MM.1S (cell line): ENCODE results near the gene DPYSL5.

Experiments used
- DNase-seq: peaks from one replicate; pipeline ENCODE4 v3.0.0-alpha.2; 2015
- H2AFZ ChIP-seq: fragments of 300-600 bp; sonication (generic); 2 replicates; pipeline ENCODE4 v1.6.0; 2016; ENCODE audit warnings: antibody characterized with exemption, low read length
- H3F3A ChIP-seq: fragments of 300-600 bp; sonication (generic); 2 replicates; pipeline ENCODE4 v1.6.1; 2016; ENCODE audit warnings: mild to moderate bottlenecking, antibody characterized with exemption, low read length, moderate library complexity, mixed read lengths; ENCODE audit not compliant: insufficient read depth
- H3K27ac ChIP-seq: fragments of 300-600 bp; sonication (generic); 2 replicates; pipeline ENCODE4 v1.5.1; 2016; ENCODE audit warnings: mild to moderate bottlenecking, low read length
- H3K27me3 ChIP-seq: fragments of 300-600 bp; sonication (generic); replicated peaks from 2 replicates; pipeline ENCODE4 v1.6.0; 2016; ENCODE audit warnings: low read length; ENCODE audit not compliant: insufficient read depth
- H3K36me3 ChIP-seq: fragments of 300-600 bp; sonication (generic); replicated peaks from 2 replicates; pipeline ENCODE4 v1.6.1; 2016; ENCODE audit warnings: mild to moderate bottlenecking, low read length, mixed read lengths; ENCODE audit not compliant: insufficient read depth
- H3K4me1 ChIP-seq: fragments of 300-600 bp; sonication (generic); 2 replicates; pipeline ENCODE4 v1.6.1; 2016; ENCODE audit warnings: low read length, mixed read lengths
- H3K4me2 ChIP-seq: fragments of 300-600 bp; sonication (generic); 2 replicates; pipeline ENCODE4 v1.6.0; 2016; ENCODE audit warnings: low read depth, low read length
- H3K4me3 ChIP-seq: fragments of 300-600 bp; sonication (generic); 2 replicates; pipeline ENCODE4 v1.5.1; 2016; ENCODE audit warnings: low read length, mixed read lengths
- H3K79me2 ChIP-seq: fragments of 300-600 bp; sonication (generic); 2 replicates; pipeline ENCODE4 v1.6.1; 2016; ENCODE audit warnings: mixed run types, low read length, mixed read lengths
- H3K9ac ChIP-seq: fragments of 300-600 bp; sonication (generic); 2 replicates; pipeline ENCODE4 v1.6.1; 2016; ENCODE audit warnings: low read length, mixed read lengths
- H3K9me2 ChIP-seq: fragments of 300-600 bp; sonication (generic); replicated peaks from 2 replicates; pipeline ENCODE4 v1.6.1; 2016; ENCODE audit warnings: mild to moderate bottlenecking, low read length, mixed read lengths; ENCODE audit not compliant: insufficient read depth
- H3K9me3 ChIP-seq: fragments of 300-600 bp; sonication (generic); replicated peaks from 2 replicates; pipeline ENCODE4 v1.6.1; 2016; ENCODE audit warnings: mild to moderate bottlenecking, low read length, mixed read lengths; ENCODE audit not compliant: insufficient read depth
- H4K20me1 ChIP-seq: fragments of 300-600 bp; sonication (generic); 2 replicates; pipeline ENCODE4 v1.6.1; 2016; ENCODE audit warnings: mild to moderate bottlenecking, low read length, moderate library complexity, mixed read lengths; ENCODE audit not compliant: insufficient read depth
- EZH2 ChIP-seq: fragments of 300-600 bp; sonication (generic); optimal IDR thresholded peaks from 2 replicates; pipeline ENCODE3; 2017; ENCODE audit warnings: low read depth, mild to moderate bottlenecking, antibody characterized with exemption, low read length, mixed read lengths
- EZH2phosphoT487 ChIP-seq: fragments of 300-600 bp; sonication (generic); IDR thresholded peaks from 2 replicates; pipeline ENCODE4 v1.6.1; 2018; ENCODE audit warnings: antibody characterized with exemption, low read length
- TF ChIP-seq, protein P1 (sequence below): fragments of 300-600 bp; sonication (generic); IDR thresholded peaks from 2 replicates; pipeline ENCODE4 v1.5.1; 2016; ENCODE audit warnings: antibody characterized with exemption, low read length, mixed read lengths

Gene DPYSL5

DNA sequence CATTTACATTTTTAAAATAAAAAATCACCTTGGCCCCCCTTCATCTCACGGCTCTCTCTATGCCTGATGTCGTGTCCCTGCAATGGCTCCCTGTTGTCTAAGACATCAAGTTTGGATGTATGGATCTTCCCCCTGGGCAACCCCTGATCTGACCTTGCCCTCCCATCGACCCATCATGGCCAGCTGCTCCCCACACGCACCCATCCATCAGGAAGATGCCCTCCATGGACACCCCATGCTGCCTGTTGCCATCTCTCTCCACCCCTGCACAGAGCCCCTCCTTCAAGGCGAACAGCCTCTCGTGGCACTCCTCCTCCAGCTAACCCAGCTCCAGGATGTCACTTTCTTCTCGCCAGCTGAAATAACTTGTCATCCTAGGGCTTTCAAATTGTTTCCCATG is 59.5 kb downstream of the DPYSL5 start:
- H3K9me2 ChIP-seq = no peaks in the 10 kb centered on the region
- no peaks in the 10 kb centered on the region for H3K27me3 ChIP-seq

DNA sequence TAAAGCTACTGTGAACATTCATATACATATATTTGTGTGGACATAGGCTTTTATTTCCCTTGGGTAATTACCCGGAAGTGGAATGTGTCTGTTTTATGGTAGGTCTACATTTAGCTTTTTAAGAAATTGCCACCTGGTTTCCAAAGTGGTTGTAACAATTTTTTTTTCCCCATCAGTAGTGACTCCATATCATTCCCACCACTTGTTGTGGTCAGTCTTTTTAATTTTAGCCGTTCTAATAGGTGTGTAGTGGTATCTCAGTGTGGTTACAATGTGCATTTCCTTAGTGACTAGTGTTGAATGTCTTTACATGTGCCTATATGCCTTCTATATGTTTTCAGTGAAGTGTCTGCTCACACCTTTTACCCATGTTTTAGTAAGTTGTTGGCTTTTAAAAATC is 62.2 kb downstream of the DPYSL5 start:
- no peak for DNase-seq
- TF ChIP-seq EZH2phosphoT487 (no peak), EZH2 (no peak)
- TF ChIP-seq, protein P1, sequence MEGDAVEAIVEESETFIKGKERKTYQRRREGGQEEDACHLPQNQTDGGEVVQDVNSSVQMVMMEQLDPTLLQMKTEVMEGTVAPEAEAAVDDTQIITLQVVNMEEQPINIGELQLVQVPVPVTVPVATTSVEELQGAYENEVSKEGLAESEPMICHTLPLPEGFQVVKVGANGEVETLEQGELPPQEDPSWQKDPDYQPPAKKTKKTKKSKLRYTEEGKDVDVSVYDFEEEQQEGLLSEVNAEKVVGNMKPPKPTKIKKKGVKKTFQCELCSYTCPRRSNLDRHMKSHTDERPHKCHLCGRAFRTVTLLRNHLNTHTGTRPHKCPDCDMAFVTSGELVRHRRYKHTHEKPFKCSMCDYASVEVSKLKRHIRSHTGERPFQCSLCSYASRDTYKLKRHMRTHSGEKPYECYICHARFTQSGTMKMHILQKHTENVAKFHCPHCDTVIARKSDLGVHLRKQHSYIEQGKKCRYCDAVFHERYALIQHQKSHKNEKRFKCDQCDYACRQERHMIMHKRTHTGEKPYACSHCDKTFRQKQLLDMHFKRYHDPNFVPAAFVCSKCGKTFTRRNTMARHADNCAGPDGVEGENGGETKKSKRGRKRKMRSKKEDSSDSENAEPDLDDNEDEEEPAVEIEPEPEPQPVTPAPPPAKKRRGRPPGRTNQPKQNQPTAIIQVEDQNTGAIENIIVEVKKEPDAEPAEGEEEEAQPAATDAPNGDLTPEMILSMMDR = no peak
- no peak overlapping the region for H3K27ac ChIP-seq
- no peaks in the 10 kb centered on the region for H3K9me3 ChIP-seq
- H3K36me3 ChIP-seq = no peaks in the 10 kb centered on the region
- H3K4me1 ChIP-seq = no peaks in the 10 kb centered on the region
- H3K9ac ChIP-seq = no peak overlapping the region
- no peak overlapping the region for H2AFZ ChIP-seq
- H3K9me2 ChIP-seq = no peaks in the 10 kb centered on the region
- H3K79me2 ChIP-seq = no peaks in the 10 kb centered on the region
- H3K4me2 ChIP-seq = no peak overlapping the region
- no peaks in the 10 kb centered on the region for H4K20me1 ChIP-seq
- peaks cover 3% of the 10 kb centered on the region; the same call in 1 of the 2 replicates for H3K27me3 ChIP-seq
- no peak overlapping the region for H3K4me3 ChIP-seq
- H3F3A ChIP-seq = no peaks in the 10 kb centered on the region

More for the DNA sequence above, 59.5 kb downstream of the DPYSL5 start:
- H3K9me3 ChIP-seq = no peaks in the 10 kb centered on the region
- H3F3A ChIP-seq = no peaks in the 10 kb centered on the region
- TF ChIP-seq EZH2 (no peak), EZH2phosphoT487 (no peak)
- TF ChIP-seq, protein P1 = no peak
- H2AFZ ChIP-seq = no peak overlapping the region
- H3K4me1 ChIP-seq = no peaks in the 10 kb centered on the region
- no peak for DNase-seq
- H3K27ac ChIP-seq = no peak overlapping the region
- no peak overlapping the region for H3K4me2 ChIP-seq
- no peaks in the 10 kb centered on the region for H3K79me2 ChIP-seq
- no peaks in the 10 kb centered on the region for H4K20me1 ChIP-seq
- no peak overlapping the region for H3K4me3 ChIP-seq
- H3K9ac ChIP-seq = no peak overlapping the region
- H3K36me3 ChIP-seq = no peaks in the 10 kb centered on the region

DNA sequence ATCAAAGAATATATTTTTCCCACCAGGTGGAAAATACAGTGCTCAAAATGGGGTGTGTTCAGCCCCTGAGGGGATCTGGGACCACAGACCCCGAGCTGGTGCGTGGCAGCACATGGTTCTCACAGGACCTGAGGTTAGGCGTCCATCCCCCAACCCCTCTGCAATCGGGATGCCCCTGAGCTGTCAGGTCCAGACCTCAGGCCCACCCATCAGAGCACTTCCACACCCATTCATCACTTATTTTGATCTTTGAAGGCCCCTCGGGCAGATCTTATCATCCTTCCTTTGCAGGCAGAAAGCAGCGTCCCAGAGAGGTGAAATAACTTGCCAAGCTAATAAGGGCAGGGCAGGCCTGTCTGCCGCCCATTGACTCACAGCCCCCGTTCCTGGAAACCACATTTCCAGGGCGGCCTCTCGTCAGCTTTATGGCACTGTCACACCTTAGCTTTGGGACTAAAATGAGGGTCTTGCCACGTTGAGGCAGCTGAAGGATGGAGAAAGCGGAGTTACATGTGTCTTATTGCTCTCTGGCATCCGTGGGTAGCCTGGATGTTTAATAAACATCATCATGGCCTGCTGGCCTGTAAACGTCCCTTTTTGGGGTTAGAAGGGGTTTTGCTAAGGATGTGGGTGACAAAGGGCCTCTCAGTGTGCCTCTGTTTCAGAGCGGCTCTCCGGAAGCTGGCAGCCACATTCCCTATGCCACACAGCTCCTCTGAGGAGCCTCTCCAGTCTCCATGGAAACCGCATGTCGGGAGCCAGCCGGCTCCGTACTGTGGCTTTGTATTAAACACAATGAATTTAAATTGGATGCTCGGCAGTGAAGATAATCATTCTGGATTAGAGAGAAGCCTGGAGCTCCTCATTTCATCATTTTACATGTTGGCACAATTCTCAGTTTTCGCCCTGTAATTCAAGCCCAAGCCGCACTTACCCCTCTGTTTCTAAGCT is 64.3 kb downstream of the DPYSL5 start:
- no peaks in the 10 kb centered on the region for H3K4me1 ChIP-seq
- no peaks in the 10 kb centered on the region for H3F3A ChIP-seq
- TF ChIP-seq EZH2 (no peak), EZH2phosphoT487 (no peak)
- TF ChIP-seq, protein P1 = no peak
- H4K20me1 ChIP-seq = no peaks in the 10 kb centered on the region
- no peak overlapping the region for H3K4me3 ChIP-seq
- no peaks in the 10 kb centered on the region for H3K79me2 ChIP-seq
- no peak overlapping the region for H2AFZ ChIP-seq
- H3K9me3 ChIP-seq = no peaks in the 10 kb centered on the region
- no peak for DNase-seq
- no peaks in the 10 kb centered on the region for H3K36me3 ChIP-seq
- no peak overlapping the region for H3K9ac ChIP-seq
- peaks cover 13% of the 10 kb centered on the region for H3K27me3 ChIP-seq
- no peak overlapping the region for H3K4me2 ChIP-seq
- H3K9me2 ChIP-seq = no peaks in the 10 kb centered on the region
- H3K27ac ChIP-seq = no peak overlapping the region
